Measurements from ENCODE around the gene ANKS1A. TPM values are rescaled to one million over a fixed set of nuclear protein-coding genes. Genes with fewer than 3 reads are reported as not detected.

ANKS1A gene
- total RNA-seq, 4 donors from 2014 or later, result 25.7 to 49.7 (median 28.1) TPM

GRCh38 chr6:35015476-35015875 is 126.4 kb downstream of the ANKS1A start:
- TF ChIP-seq CTCF (IDR thresholded peaks at IDR 0.05), result no peak
- DNase-seq (ENCODE audit: low spot score) (no peak), ATAC-seq (ENCODE audit: low FRiP score) (no peak)

- DNase-seq (ENCODE audit: low spot score), result no peak
- TF ChIP-seq CTCF (IDR thresholded peaks at IDR 0.05), result no peak
- ATAC-seq (ENCODE audit: low FRiP score), result no peak
These were observed 126.9 kb downstream of the ANKS1A start for GRCh38 chr6:35015996-35016395.

- no peak for TF ChIP-seq CTCF (IDR thresholded peaks at IDR 0.05)
- ATAC-seq (ENCODE audit: low FRiP score) (peak; percentile 80), DNase-seq (ENCODE audit: low spot score) (no peak)
These were observed 127.7 kb downstream of the ANKS1A start for GRCh38 chr6:35016502-35017321.

- DNase-seq (ENCODE audit: low spot score), result peak; percentile 34
- ATAC-seq (ENCODE audit: low FRiP score), result peak; percentile 86
- no peak for TF ChIP-seq CTCF (IDR thresholded peaks at IDR 0.05)
These were observed 128.5 kb downstream of the ANKS1A start for GRCh38 chr6:35017411-35018181.

GRCh38 chr6:35018182-35018519 is 129.1 kb downstream of the ANKS1A start:
- no peak for DNase-seq (ENCODE audit: low spot score)
- peak; percentile 63 for ATAC-seq (ENCODE audit: low FRiP score)
- no peak for TF ChIP-seq CTCF (IDR thresholded peaks at IDR 0.05)

GRCh38 chr6:35018746-35019145 is 129.7 kb downstream of the ANKS1A start:
- ATAC-seq (ENCODE audit: low FRiP score) (no peak), DNase-seq (ENCODE audit: low spot score) (no peak)
- no peak for TF ChIP-seq CTCF (IDR thresholded peaks at IDR 0.05)
